HepG2 (cell line): ENCODE results near the gene NUP88. TPM values are rescaled to one million over a fixed set of nuclear protein-coding genes. Genes with fewer than 3 reads are reported as not detected.

ENCODE experiments used
- ATF7-NPFF ChIP-seq: sonication (generic); formaldehyde crosslinking; IDR thresholded peaks from 2 replicates; pipeline ENCODE4 v1.8.1; 2023; ENCODE audit warnings: mild to moderate bottlenecking, low read depth, missing genetic modification reagents, moderate library complexity
- CBX5 ChIP-seq: sonication (generic); formaldehyde crosslinking; IDR thresholded peaks from 2 replicates; pipeline ENCODE4 v1.4.0; 2020; ENCODE audit warnings: missing genetic modification reagents, borderline replicate concordance
- ETV6 ChIP-seq: sonication (generic); formaldehyde crosslinking; conservative IDR thresholded peaks from 2 replicates; pipeline ENCODE4 v1.4.0; 2020; ENCODE audit warnings: missing genetic modification reagents
- KDM2A ChIP-seq: sonication (generic); formaldehyde crosslinking; IDR thresholded peaks from 2 replicates; pipeline ENCODE4 v1.4.0; 2020; ENCODE audit warnings: low read depth, missing genetic modification reagents, borderline replicate concordance
- NFIC ChIP-seq: IDR thresholded peaks from 2 replicates; pipeline ENCODE4 v1.6.1; 2012; ENCODE audit warnings: mild to moderate bottlenecking, low read length, inconsistent platforms
- PCBP1 ChIP-seq: fragments of 200-400 bp; formaldehyde crosslinking; IDR thresholded peaks from 2 replicates; pipeline ENCODE4 v1.6.1; 2017; ENCODE audit warnings: mild to moderate bottlenecking, low read depth, low read length, borderline replicate concordance
- PCBP2 ChIP-seq: fragments of 200-400 bp; formaldehyde crosslinking; optimal IDR thresholded peaks from 2 replicates; pipeline ENCODE3; 2018; ENCODE audit warnings: low read length, low read depth; ENCODE audit not compliant: poor library complexity, severe bottlenecking
- RARG ChIP-seq: sonication (generic); formaldehyde crosslinking; IDR thresholded peaks from 2 replicates; pipeline ENCODE4 v1.4.0; 2020; ENCODE audit warnings: low read depth, mild to moderate bottlenecking, missing genetic modification reagents
- SALL2 ChIP-seq: sonication (generic); formaldehyde crosslinking; IDR thresholded peaks from 2 replicates; pipeline ENCODE4 v1.8.1; 2023; ENCODE audit warnings: mild to moderate bottlenecking, missing genetic modification reagents, inconsistent platforms
- SAP130 ChIP-seq: IDR thresholded peaks from 2 replicates; pipeline ENCODE4 v1.6.1; 2016; ENCODE audit warnings: low read depth
- THYN1 ChIP-seq: sonication (generic); formaldehyde crosslinking; IDR thresholded peaks from 2 replicates; pipeline ENCODE4 v1.8.1; 2023; ENCODE audit warnings: low read depth, mild to moderate bottlenecking, moderate library complexity, missing genetic modification reagents, borderline replicate concordance
- ZBTB14 ChIP-seq: sonication (generic); formaldehyde crosslinking; IDR thresholded peaks from 2 replicates; pipeline ENCODE4 v1.4.0; 2020; ENCODE audit warnings: missing genetic modification reagents
- ZMYM4 ChIP-seq: sonication (generic); formaldehyde crosslinking; IDR thresholded peaks from 2 replicates; pipeline ENCODE4 v1.8.1; 2023; ENCODE audit warnings: mild to moderate bottlenecking, missing genetic modification reagents
- ZNF142 ChIP-seq: sonication (generic); formaldehyde crosslinking; IDR thresholded peaks from 2 replicates; pipeline ENCODE4 v1.4.0; 2020; ENCODE audit warnings: missing genetic modification reagents
- ZNF180 ChIP-seq: sonication (generic); formaldehyde crosslinking; IDR thresholded peaks from 2 replicates; pipeline ENCODE4 v1.4.0; 2020; ENCODE audit warnings: low read depth, missing genetic modification reagents, borderline replicate concordance
- ZNF230 ChIP-seq: sonication (generic); formaldehyde crosslinking; IDR thresholded peaks from 2 replicates; pipeline ENCODE4 v1.4.0; 2020; ENCODE audit warnings: mild to moderate bottlenecking, missing genetic modification reagents
- ZNF350 ChIP-seq: sonication (generic); formaldehyde crosslinking; IDR thresholded peaks from 2 replicates; pipeline ENCODE4 v1.4.0; 2020; ENCODE audit warnings: mild to moderate bottlenecking, low read depth, missing genetic modification reagents, borderline replicate concordance
- ZNF614 ChIP-seq: IDR thresholded peaks from 2 replicates; pipeline ENCODE4 v1.6.1; 2018; ENCODE audit warnings: missing biosample characterization, missing genetic modification reagents, inconsistent platforms, borderline replicate concordance
- ZNF772 ChIP-seq: sonication (generic); formaldehyde crosslinking; IDR thresholded peaks from 2 replicates; pipeline ENCODE4 v1.5.0; 2020; ENCODE audit warnings: mild to moderate bottlenecking, missing genetic modification reagents
- polyA plus RNA-seq, 8 experiments: library from polyadenylated mRNA; depleted of rRNA in 3 of 8; stranded (reverse) in 7 of 8; unstranded in 1 of 8; fragments of >200 nt; fragmentation: Illumina TruSeq in 4 of 8; extraction: Trizol in 4 of 8; gene quantifications; 2 replicates each; pipeline versions ENCODE4 v1.2.1 to v1.2.3, GENCODE V29; 2011 to 2016; ENCODE audit warnings: low read depth in 4 of 8, missing spikeins in 1 of 8, mixed read lengths in 1 of 8; ENCODE audit not compliant: insufficient read depth in 1 of 8
- total RNA-seq, 5 experiments: library from RNA; depleted of rRNA; stranded (reverse); fragments of >200 nt; fragmentation: Illumina TruSeq; extraction: Trizol; gene quantifications; 2 replicates each; pipeline ENCODE4 v1.2.3, GENCODE V29; 2016; ENCODE audit warnings: low read depth in 1 of 5

NUP88 gene
- total and polyA plus RNA-seq, 2 of the 13 experiments (the other 11 are each of a cell fraction or from before 2014, with no cell fraction given), result 48.2 to 130 TPM

GRCh38 chr17:5438716-5439445, 19.4 kb upstream of the NUP88 start, which contains the start of gene C1QBP (continued):
- TF ChIP-seq ZNF614 (CRISPR knock-in tag) (no peak), RARG (CRISPR knock-in tag) (0 out of 2 replicates have a peak, but pooled peaks have one; percentile 88), ATF7-NPFF (CRISPR knock-in tag) (peak; percentile 87), ZNF180 (CRISPR knock-in tag) (no peak), ZNF772 (CRISPR knock-in tag) (peak; percentile 61; the same call in 1 of the 2 replicates), THYN1 (no peak), ETV6 (peak; percentile 57), SAP130 (CRISPR knock-in tag) (peak; percentile 97), ZBTB14 (peak; percentile 54; the same call in 1 of the 2 replicates), ZNF230 (0 out of 2 replicates have a peak, but pooled peaks have one; percentile 56), ZNF142 (CRISPR knock-in tag) (peak; percentile 90), NFIC (peak; percentile 28; the same call in 1 of the 2 replicates), SALL2 (CRISPR knock-in tag) (peak; percentile 93), ZNF350 (CRISPR knock-in tag) (peak; percentile 77; the same call in 1 of the 2 replicates), ZMYM4 (CRISPR knock-in tag) (peak; percentile 95), CBX5 (peak; percentile 51; the same call in 1 of the 2 replicates), PCBP2 (no peak), PCBP1 (no peak), KDM2A (CRISPR knock-in tag) (peak; percentile 94)
